Activated T-helper 9 cell treated with anti-CD3 and anti-CD28 coated beads, Interleukin-2, amount 50 U/mL, for 16 hours (primary cell): Measurements from ENCODE around the gene RXFP2.
A peak's percentile ranks its signal among the peaks of the same experiment; 100 is the strongest.

Experiments
- DNase-seq: peaks from one replicate; pipeline ENCODE4 v3.0.0-alpha.2; 2020; ENCODE audit warnings: low read depth

Gene RXFP2

GRCh38 chr13:31768351-31768750, 29.0 kb downstream of the RXFP2 start:
- no peak for DNase-seq

GRCh38 chr13:31769575-31769974, 30.2 kb downstream of the RXFP2 start:
- DNase-seq: no peak

DNA sequence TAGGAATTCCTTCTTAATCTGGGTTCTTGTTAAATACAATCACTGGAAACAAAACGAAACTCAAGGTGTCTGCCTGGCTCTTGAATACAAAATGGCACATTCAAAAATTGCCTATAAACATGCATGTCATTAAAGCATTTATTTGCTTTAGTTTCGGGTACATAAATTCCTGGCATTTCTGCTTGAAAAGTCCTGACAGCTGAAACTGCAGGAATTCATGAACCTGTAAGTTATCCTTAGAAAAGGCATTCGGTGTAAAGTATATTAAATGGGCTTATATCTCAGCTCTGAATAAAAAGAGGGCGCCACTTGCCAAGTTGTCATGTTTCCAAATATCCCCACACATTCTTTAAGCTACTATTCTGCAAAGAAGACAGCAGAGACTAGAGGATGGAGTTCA, 32.9 kb downstream of the RXFP2 start:
- no peak for DNase-seq

GRCh38 chr13:31773538-31773937, 34.2 kb downstream of the RXFP2 start:
- no peak for DNase-seq

GRCh38 chr13:31774186-31774750, 34.9 kb downstream of the RXFP2 start:
- DNase-seq: no peak

GRCh38 chr13:31775148-31775547, 35.8 kb downstream of the RXFP2 start:
- no peak for DNase-seq

- no peak for DNase-seq
Measured at GRCh38 chr13:31775686-31776085, 36.4 kb downstream of the RXFP2 start.

- no peak for DNase-seq
Measured at GRCh38 chr13:31781064-31781463, 41.7 kb downstream of the RXFP2 start.

DNA sequence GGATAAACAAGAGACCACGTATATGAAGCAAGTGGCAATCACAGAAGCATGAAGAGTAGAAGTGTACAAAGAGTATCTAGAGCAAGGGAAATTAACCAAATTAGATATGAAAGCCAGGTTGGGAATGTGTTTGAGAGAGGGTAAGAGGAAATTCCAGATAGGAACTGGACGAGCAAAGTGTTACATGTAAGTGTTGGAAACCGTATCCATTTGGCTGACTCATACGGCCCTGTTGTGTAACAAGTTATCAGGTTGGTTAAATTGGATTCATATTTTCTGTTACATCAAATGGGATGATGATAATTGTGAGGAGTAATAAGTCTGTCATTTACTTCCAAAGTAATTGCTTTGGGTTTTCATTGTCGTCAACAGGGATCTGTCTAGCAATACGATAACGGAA, 46.7 kb downstream of the RXFP2 start:
- no peak for DNase-seq

DNA sequence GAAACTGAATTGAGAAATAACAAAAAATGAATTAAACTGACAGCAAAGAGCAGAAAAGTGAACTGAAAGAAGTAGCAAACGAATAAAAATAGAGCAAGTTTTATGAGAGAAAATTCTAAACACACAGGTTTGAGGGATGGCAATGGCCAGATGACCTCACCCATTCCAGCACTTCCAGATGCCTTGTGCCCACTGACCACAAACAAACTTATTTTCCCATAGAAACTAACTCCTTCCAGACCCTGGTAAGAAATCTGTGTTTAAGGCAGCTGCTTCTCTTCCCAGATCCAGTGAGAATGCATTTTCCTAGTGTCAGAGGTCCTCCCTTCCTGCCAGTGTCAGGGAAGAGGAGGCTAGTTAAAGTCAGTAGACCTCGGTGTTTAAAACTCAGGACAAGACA, 51.7 kb downstream of the RXFP2 start:
- DNase-seq: no peak

DNA sequence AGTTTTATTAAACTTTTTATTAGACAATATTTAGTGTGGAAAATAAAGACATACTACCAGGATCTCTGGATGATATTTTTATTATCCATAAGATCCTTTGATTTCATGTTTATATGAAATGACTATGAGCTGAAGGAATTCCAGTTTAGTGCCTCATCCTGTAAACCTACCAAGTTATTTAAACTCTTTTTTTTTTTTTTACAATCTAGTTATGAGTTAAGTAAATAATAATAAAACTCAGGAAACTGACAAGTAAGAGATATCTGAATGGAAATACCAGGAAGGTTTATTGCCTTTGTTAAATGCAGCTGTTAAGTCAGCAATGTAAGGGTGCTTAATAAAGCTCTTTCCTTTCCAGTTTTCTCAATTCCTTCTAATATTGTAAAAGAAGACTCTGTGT, 53.9 kb downstream of the RXFP2 start:
- no peak for DNase-seq

DNA sequence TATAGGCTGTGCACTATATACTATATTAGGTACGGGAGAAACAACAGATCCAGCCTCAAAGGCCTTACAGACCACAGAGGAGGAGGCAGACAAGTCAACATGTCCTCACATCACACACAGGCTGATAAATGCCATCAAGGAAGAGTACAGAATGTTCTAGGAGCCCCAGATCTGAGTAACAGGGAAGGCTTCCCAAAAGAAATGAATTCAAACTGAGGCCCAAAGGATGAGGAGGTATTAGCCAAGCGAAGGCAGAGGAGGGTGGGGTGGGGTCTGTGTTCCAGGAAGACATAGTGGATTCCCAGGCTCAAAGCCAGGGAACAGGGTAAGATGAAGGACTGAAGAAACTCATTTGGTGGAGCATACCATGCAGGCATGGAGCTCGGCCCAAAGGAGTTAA, 55.1 kb downstream of the RXFP2 start:
- no peak for DNase-seq

GRCh38 chr13:31797154-31797775, 57.9 kb downstream of the RXFP2 start:
- DNase-seq: no peak

GRCh38 chr13:31798189-31798588, 58.9 kb downstream of the RXFP2 start:
- DNase-seq: no peak

GRCh38 chr13:31801088-31801487, 61.8 kb downstream of the RXFP2 start:
- no peak for DNase-seq

- DNase-seq: no peak
Measured at GRCh38 chr13:31803311-31803710, 64.0 kb downstream of the RXFP2 start.

DNA sequence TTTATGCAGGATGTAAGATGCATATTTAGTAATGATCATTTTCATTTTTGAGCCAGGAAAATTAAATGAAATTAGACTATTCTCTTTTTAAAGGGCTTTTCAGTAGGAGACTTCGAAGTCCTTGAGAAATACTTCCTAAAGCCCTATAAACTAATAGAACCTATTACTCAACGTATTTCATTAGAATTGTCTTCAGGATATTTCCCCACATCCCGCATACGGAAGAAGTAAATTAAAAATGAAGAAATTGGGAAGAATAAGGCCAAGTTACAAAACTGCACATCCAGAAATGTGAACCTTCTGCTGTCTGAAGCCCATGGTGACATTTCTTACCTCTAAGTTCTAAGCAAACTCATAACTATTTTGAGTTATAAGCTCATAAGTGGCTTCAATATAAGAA, 66.5 kb downstream of the RXFP2 start:
- DNase-seq: no peak

DNA sequence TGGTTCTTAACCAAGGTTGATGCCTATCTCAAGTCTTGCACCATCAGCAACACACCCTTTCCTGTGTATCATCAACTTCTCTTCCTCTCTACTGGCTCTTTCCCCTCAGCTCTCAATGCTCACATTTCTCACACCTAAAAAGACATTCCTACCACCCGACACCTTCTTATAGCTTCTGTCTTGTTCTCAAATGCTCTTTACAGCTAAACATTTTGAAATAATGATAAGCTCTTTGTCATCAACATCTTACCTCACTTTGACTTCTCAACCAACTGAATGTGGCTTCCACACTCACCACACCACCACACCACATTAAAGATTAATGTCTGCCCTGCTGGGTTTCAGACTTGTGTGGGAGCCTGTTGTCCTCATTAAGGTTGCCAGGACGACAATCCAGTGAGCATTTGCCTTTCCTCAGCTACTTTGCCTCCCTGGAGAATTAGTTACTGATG, 67.8 kb downstream of the RXFP2 start:
- DNase-seq: peak; percentile 5

- no peak for DNase-seq
Measured at GRCh38 chr13:31814536-31814935, 75.2 kb downstream of the RXFP2 start.

DNA sequence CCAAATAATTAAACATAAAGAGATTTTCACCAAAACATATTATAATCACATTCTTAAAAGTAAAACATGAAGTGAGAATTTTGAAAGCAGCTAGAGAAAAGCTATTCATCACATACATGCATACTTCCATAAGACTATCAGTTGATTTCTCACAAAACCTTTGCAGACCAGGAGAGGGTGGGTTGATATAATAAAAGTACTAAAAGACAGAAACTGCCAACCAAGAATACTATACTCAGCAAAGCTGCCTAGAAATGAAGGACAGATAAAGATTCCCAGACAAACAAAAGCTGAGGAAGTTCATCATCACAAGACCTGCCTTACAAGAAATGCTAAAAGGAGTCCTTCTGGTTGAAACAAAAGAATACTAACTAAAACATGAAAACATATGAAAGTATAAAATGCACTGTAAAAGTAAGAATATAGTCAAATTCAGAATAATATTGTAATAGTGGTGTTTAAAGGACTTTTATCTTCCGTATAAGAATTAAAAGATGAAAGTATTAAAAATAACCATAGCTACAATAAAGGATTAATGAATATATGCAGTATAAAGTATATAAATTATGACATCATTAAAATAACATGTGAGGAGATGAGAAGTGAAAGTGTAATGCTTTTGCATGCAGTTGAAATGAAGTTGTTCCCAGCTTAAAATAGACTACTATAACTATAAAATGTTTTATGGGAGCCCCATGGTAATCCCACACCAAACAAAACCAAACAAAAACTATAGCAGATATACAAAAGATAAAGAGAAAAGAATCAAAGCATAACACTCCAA, 76.2 kb downstream of the RXFP2 start:
- DNase-seq: no peak

DNA sequence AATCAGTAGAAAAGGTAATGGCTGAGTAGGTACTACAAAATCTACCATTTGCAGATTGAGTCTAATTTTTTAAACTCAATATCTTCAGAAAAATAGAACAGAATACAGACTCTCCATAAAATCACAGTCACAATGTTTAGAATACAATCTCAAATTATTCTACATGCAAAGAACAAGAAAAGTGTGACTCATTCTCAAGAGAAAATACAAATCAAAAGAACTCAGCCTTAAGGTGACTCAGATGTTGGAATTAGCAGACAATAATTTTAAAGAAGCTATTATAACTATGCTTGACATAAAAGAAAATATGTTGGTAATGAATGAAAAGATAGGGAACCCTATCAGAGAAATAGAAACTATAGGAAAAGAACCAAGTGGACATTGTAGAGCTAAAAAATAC, 78.9 kb downstream of the RXFP2 start:
- DNase-seq: no peak

GRCh38 chr13:31824705-31825517, 85.6 kb downstream of the RXFP2 start:
- no peak for DNase-seq

GRCh38 chr13:31826521-31826920, 87.2 kb downstream of the RXFP2 start:
- no peak for DNase-seq
